Liver (tissue), 9 donors: ENCODE data around the gene CPED1. TPM values are rescaled to one million over a fixed set of nuclear protein-coding genes. Genes with fewer than 3 reads are reported as not detected.

Experiments used
- DNase-seq: peaks from one replicate; pipeline ENCODE4 v3.0.0-alpha.2; 2017; ENCODE audit warnings: low spot score
- H3K27ac ChIP-seq, 2 donors: one replicate each; pipeline ENCODE4 v1.7.0; 2013; ENCODE audit warnings: inconsistent platforms in 2 of 2, low read length in 2 of 2, control low read depth in 1 of 2, low read depth in 1 of 2, mild to moderate bottlenecking in 1 of 2
- H3K27me3 ChIP-seq, 4 donors: one replicate each; pipeline versions ENCODE4 v1.6.1 to v1.7.0; 2013; ENCODE audit warnings: low read length in 3 of 4, inconsistent platforms in 1 of 4, mild to moderate bottlenecking in 1 of 4, moderate library complexity in 1 of 4; ENCODE audit not compliant: control insufficient read depth in 4 of 4, insufficient read depth in 4 of 4
- H3K36me3 ChIP-seq, 4 donors: one replicate each; pipeline versions ENCODE4 v1.6.1 to v1.7.0; 2013; ENCODE audit warnings: low read length in 3 of 4, mild to moderate bottlenecking in 3 of 4, low read depth in 1 of 4, moderate library complexity in 1 of 4; ENCODE audit not compliant: control insufficient read depth in 4 of 4, insufficient read depth in 3 of 4
- H3K4me1 ChIP-seq, 4 donors: one replicate each; pipeline versions ENCODE4 v1.6.1 to v1.7.0; 2013; ENCODE audit warnings: low read length in 3 of 4, mild to moderate bottlenecking in 3 of 4, moderate library complexity in 1 of 4; ENCODE audit not compliant: control insufficient read depth in 4 of 4, insufficient read depth in 4 of 4
- H3K4me3 ChIP-seq, 3 donors: one replicate each; pipeline versions ENCODE4 v1.6.1 to v1.7.0; 2013; ENCODE audit warnings: low read length in 3 of 3, control low read depth in 1 of 3, low read depth in 1 of 3, mild to moderate bottlenecking in 1 of 3
- H3K9ac ChIP-seq, 2 donors: one replicate each; pipeline ENCODE4 v1.7.0; 2013; ENCODE audit warnings: low read length in 2 of 2, mild to moderate bottlenecking in 2 of 2, moderate library complexity in 2 of 2, control low read depth in 1 of 2, low read depth in 1 of 2
- H3K9me3 ChIP-seq, 4 donors: one replicate each; pipeline versions ENCODE4 v1.6.1 to v1.7.0; 2013; ENCODE audit warnings: low read length in 3 of 4; ENCODE audit not compliant: control insufficient read depth in 4 of 4
- ATF3 ChIP-seq: IDR thresholded peaks from 2 replicates; pipeline ENCODE4 v1.6.1; 2016; ENCODE audit warnings: antibody characterized with exemption
- CTCF ChIP-seq: fragments of 150-350 bp; IDR thresholded peaks from 2 replicates; pipeline ENCODE4 v1.5.1; 2017; ENCODE audit warnings: improper control_type of control experiment, low read depth, low read length; ENCODE audit not compliant: missing input control
- EGR1 ChIP-seq, 2 donors: IDR thresholded peaks; 2 replicates each; pipeline ENCODE4 v1.6.1; 2016 to 2018; ENCODE audit warnings: antibody characterized with exemption in 2 of 2, low read depth in 2 of 2
- FOXA1 ChIP-seq: IDR thresholded peaks from 2 replicates; pipeline ENCODE4 v1.6.1; 2016; ENCODE audit warnings: antibody characterized with exemption
- FOXA2 ChIP-seq: IDR thresholded peaks from 2 replicates; pipeline ENCODE4 v1.6.1; 2016; ENCODE audit warnings: antibody characterized with exemption
- GABPA ChIP-seq, 2 donors: IDR thresholded peaks in 1 of 2; conservative IDR thresholded peaks in 1 of 2; 2 replicates each; pipeline ENCODE4 v1.6.1; 2016; ENCODE audit warnings: antibody characterized with exemption in 2 of 2, mild to moderate bottlenecking in 1 of 2, moderate library complexity in 1 of 2
- HNF4A ChIP-seq, 2 donors: conservative IDR thresholded peaks; 2 replicates each; pipeline ENCODE4 v1.6.1; 2016; ENCODE audit warnings: antibody characterized with exemption in 2 of 2, mild to moderate bottlenecking in 2 of 2
- HNF4G ChIP-seq: IDR thresholded peaks from 2 replicates; pipeline ENCODE4 v1.6.1; 2016; ENCODE audit warnings: antibody characterized with exemption
- JUND ChIP-seq, 2 donors: IDR thresholded peaks; 2 replicates each; pipeline ENCODE4 v1.6.1; 2016; ENCODE audit warnings: antibody characterized with exemption in 2 of 2
- MAX ChIP-seq: IDR thresholded peaks from 2 replicates; pipeline ENCODE4 v1.6.1; 2016; ENCODE audit warnings: antibody characterized with exemption
- NR2F2 ChIP-seq: IDR thresholded peaks from 2 replicates; pipeline ENCODE4 v1.6.1; 2016; ENCODE audit warnings: antibody characterized with exemption
- RAD21 ChIP-seq, 2 donors: IDR thresholded peaks; 2 replicates each; pipeline ENCODE4 v1.6.1; 2016; ENCODE audit warnings: antibody characterized with exemption in 2 of 2, mild to moderate bottlenecking in 2 of 2
- REST ChIP-seq: IDR thresholded peaks from 2 replicates; pipeline ENCODE4 v1.6.1; 2016; ENCODE audit warnings: antibody characterized with exemption, mild to moderate bottlenecking
- RXRA ChIP-seq, 2 donors: IDR thresholded peaks; 2 replicates each; pipeline ENCODE4 v1.6.1; 2017 to 2018; ENCODE audit warnings: antibody characterized with exemption in 2 of 2, mild to moderate bottlenecking in 1 of 2
- SP1 ChIP-seq: IDR thresholded peaks from 2 replicates; pipeline ENCODE4 v1.6.1; 2018; ENCODE audit warnings: antibody characterized with exemption, mild to moderate bottlenecking
- TAF1 ChIP-seq: conservative IDR thresholded peaks from 2 replicates; pipeline ENCODE4 v1.6.1; 2016; ENCODE audit warnings: antibody characterized with exemption, mild to moderate bottlenecking
- YY1 ChIP-seq: IDR thresholded peaks from 2 replicates; pipeline ENCODE4 v1.6.1; 2016; ENCODE audit warnings: antibody characterized with exemption, mild to moderate bottlenecking
- ZBTB33 ChIP-seq: IDR thresholded peaks from 2 replicates; pipeline ENCODE4 v1.6.1; 2016; ENCODE audit warnings: antibody characterized with exemption
- polyA plus RNA-seq, 2 donors: library from polyadenylated mRNA; stranded (reverse) in 1 of 2; unstranded in 1 of 2; fragments of 200-250 nt in 1 of 2; fragments of >200 nt in 1 of 2; fragmentation: Nextera tagmentation in 1 of 2; extraction: Ambion mirVana in 1 of 2; gene quantifications; one replicate each; pipeline versions ENCODE4 v1.2.1 to v1.2.3, GENCODE V29; 2013 to 2015
- total RNA-seq, 2 donors: library from RNA; depleted of rRNA; stranded (reverse); fragments of >200 nt; gene quantifications; one replicate each; pipeline ENCODE4 v1.2.3, GENCODE V29; 2014
- donor health status: healthy.
- donor health status: healthy.
- donor health status: healthy.
- donor health status: healthy.
- donor health status: healthy.

Gene CPED1
- total and polyA plus RNA-seq, 4 donors: 8.5 to 58.0 (median 14.6) TPM

GRCh38 chr7:121182281-121182680 is 193.8 kb downstream of the CPED1 start:
- no peak for TF ChIP-seq FOXA1
- TF ChIP-seq REST: no peak
- TF ChIP-seq RXRA (IDR thresholded peaks at IDR 0.05): no peak
- no peak for TF ChIP-seq GABPA (IDR thresholded peaks at IDR 0.05 in 1 of 2, conservative IDR thresholded peaks at IDR 0.05 in 1 of 2)
- no peak for TF ChIP-seq TAF1
- no peak for TF ChIP-seq RAD21 (IDR thresholded peaks at IDR 0.05)
- TF ChIP-seq HNF4A (conservative IDR thresholded peaks at IDR 0.05): no peak
- no peak for TF ChIP-seq ATF3
- no peak for TF ChIP-seq YY1
- no peak for TF ChIP-seq SP1
- TF ChIP-seq CTCF: no peak
- no peak for TF ChIP-seq ZBTB33
- no peak for TF ChIP-seq JUND (IDR thresholded peaks at IDR 0.05)
- TF ChIP-seq MAX: no peak
- TF ChIP-seq NR2F2: no peak
- TF ChIP-seq EGR1 (IDR thresholded peaks at IDR 0.05; ENCODE audit: low read depth in 2 of 2): no peak
- TF ChIP-seq FOXA2: no peak
- peaks cover 0 to 7% (median 3%) of the 10 kb centered on the region in 4 donors for H3K4me1 ChIP-seq
- DNase-seq: no peak

GRCh38 chr7:121182902-121183301 is 194.4 kb downstream of the CPED1 start:
- no peaks in the 10 kb centered on the region for H3K27me3 ChIP-seq
- peaks cover 0 to 7% (median 3%) of the 10 kb centered on the region in 4 donors for H3K4me1 ChIP-seq
- DNase-seq: no peak
- no peak overlapping the region for H3K4me3 ChIP-seq
- no peak overlapping the region for H3K9ac ChIP-seq
- no peak for TF ChIP-seq HNF4A (conservative IDR thresholded peaks at IDR 0.05)
- no peak for TF ChIP-seq CTCF
- TF ChIP-seq NR2F2: no peak
- TF ChIP-seq JUND (IDR thresholded peaks at IDR 0.05): no peak
- TF ChIP-seq GABPA (IDR thresholded peaks at IDR 0.05 in 1 of 2, conservative IDR thresholded peaks at IDR 0.05 in 1 of 2): no peak
- no peak for TF ChIP-seq RXRA (IDR thresholded peaks at IDR 0.05)
- TF ChIP-seq ATF3: no peak
- no peak for TF ChIP-seq REST
- TF ChIP-seq HNF4G: no peak
- no peak for TF ChIP-seq SP1
- TF ChIP-seq YY1: no peak
- H3K36me3 ChIP-seq: no peaks in the 10 kb centered on the region
- no peaks in the 10 kb centered on the region for H3K9me3 ChIP-seq
- no peak overlapping the region for H3K27ac ChIP-seq

More at GRCh38 chr7:121182281-121182680, 193.8 kb downstream of the CPED1 start:
- H3K9me3 ChIP-seq: no peaks in the 10 kb centered on the region
- H3K27me3 ChIP-seq: no peaks in the 10 kb centered on the region
- H3K4me3 ChIP-seq: no peak overlapping the region
- H3K36me3 ChIP-seq: no peaks in the 10 kb centered on the region
- H3K9ac ChIP-seq: no peak overlapping the region
- no peak overlapping the region for H3K27ac ChIP-seq
